ENCODE measurements around the gene AARS2.

Gene AARS2

GRCh38 chr6:44312901-44313788, at the start of gene AARS2:
Gene AARS2, minus strand, starts transcription at chr6:44313347. Its CDS starts 24 bp downstream, at chr6:44313323.
- peak; percentile 90 for DNase-seq
- ATAC-seq (ENCODE audit: insufficient read depth, low read depth) = peak; percentile 94
- H3K9me3 ChIP-seq (ENCODE audit: insufficient read depth, low read length, severe bottlenecking) = no peaks in the 10 kb centered on the region
- H3K36me3 ChIP-seq (ENCODE audit: insufficient read depth, low read length) = peaks cover 36% of the 10 kb centered on the region
- H3K9ac ChIP-seq (ENCODE audit: low read depth, low read length) = peak within 1 kb of the TSS; percentile 83
- TF ChIP-seq CTCF (IDR thresholded peaks at IDR 0.05; ENCODE audit: borderline replicate concordance, extremely low read depth, low read length, poor library complexity, severe bottlenecking) = peak; percentile 99
- TF ChIP-seq EZH2 (IDR thresholded peaks at IDR 0.05; ENCODE audit: borderline replicate concordance, low read depth, low read length, severe bottlenecking) = no peak
- H3K79me2 ChIP-seq (ENCODE audit: insufficient read depth, low read length) = peaks cover 20% of the 10 kb centered on the region
- no peaks in the 10 kb centered on the region for H4K20me1 ChIP-seq (ENCODE audit: insufficient read depth, low read length)
- peak within 1 kb of the TSS; percentile 67 to 80 for H3K4me3 ChIP-seq (ENCODE audit: low read depth in 1 of 2, low read length in 2 of 2)
- H3K4me2 ChIP-seq (ENCODE audit: insufficient read depth, low read length) = peak within 1 kb of the TSS; percentile 87
- H3K27me3 ChIP-seq (ENCODE audit: insufficient read depth, low read length, poor library complexity) = no peaks in the 10 kb centered on the region
- peaks cover 27% of the 10 kb centered on the region for H3K4me1 ChIP-seq (ENCODE audit: insufficient read depth, low read length)
- peak within 1 kb of the TSS; percentile 91 for H2AFZ ChIP-seq (ENCODE audit: low read depth, low read length)
- H3K27ac ChIP-seq (ENCODE audit: low read length) = peak within 1 kb of the TSS; percentile 82

GRCh38 chr6:44361947-44362346, 48.8 kb upstream of the AARS2 start:
- TF ChIP-seq CTCF (IDR thresholded peaks at IDR 0.05; ENCODE audit: borderline replicate concordance, extremely low read depth, low read length, poor library complexity, severe bottlenecking) (no peak), EZH2 (IDR thresholded peaks at IDR 0.05; ENCODE audit: borderline replicate concordance, low read depth, low read length, severe bottlenecking) (no peak)
- H4K20me1 ChIP-seq (ENCODE audit: insufficient read depth, low read length) = no peaks in the 10 kb centered on the region
- H3K9me3 ChIP-seq (ENCODE audit: insufficient read depth, low read length, severe bottlenecking) = no peaks in the 10 kb centered on the region
- ATAC-seq (ENCODE audit: insufficient read depth, low read depth) = no peak
- H3K9ac ChIP-seq (ENCODE audit: low read depth, low read length) = no peak overlapping the region
- H2AFZ ChIP-seq (ENCODE audit: low read depth, low read length) = no peak overlapping the region
- no peaks in the 10 kb centered on the region for H3K36me3 ChIP-seq (ENCODE audit: insufficient read depth, low read length)
- H3K4me2 ChIP-seq (ENCODE audit: insufficient read depth, low read length) = no peak overlapping the region
- no peaks in the 10 kb centered on the region for H3K4me1 ChIP-seq (ENCODE audit: insufficient read depth, low read length)
- H3K79me2 ChIP-seq (ENCODE audit: insufficient read depth, low read length) = no peaks in the 10 kb centered on the region
- H3K27ac ChIP-seq (ENCODE audit: low read length) = no peak overlapping the region
- no peak for DNase-seq
- H3K27me3 ChIP-seq (ENCODE audit: insufficient read depth, low read length, poor library complexity) = peaks cover 4% of the 10 kb centered on the region
- no peak overlapping the region for H3K4me3 ChIP-seq (ENCODE audit: low read depth in 1 of 2, low read length in 2 of 2)

DNA sequence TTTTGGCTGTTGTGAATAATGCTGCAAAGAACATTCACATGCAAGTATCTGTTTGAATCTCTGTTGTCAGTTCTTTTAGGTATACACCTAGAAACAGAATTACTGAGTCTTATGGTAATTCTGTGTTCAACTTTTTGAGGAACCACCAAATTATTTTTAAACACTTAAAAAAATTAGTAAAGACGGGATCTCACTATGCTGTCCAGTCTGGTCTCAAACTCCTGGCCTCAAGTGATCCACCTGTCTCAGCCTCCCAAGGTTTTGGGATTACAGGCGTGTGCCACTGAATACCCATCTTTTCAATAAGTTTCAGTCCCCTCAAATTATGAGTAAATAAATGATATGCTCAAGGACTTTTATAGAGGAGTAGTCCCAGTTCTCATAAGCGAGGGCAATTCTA, 46.8 kb upstream of the AARS2 start:
- Histone ChIP-seq H3K27ac (ENCODE audit: low read length) (no peak overlapping the region), H3K9me3 (ENCODE audit: insufficient read depth, low read length, severe bottlenecking) (no peaks in the 10 kb centered on the region), H3K4me1 (ENCODE audit: insufficient read depth, low read length) (no peaks in the 10 kb centered on the region), H4K20me1 (ENCODE audit: insufficient read depth, low read length) (no peaks in the 10 kb centered on the region), H2AFZ (ENCODE audit: low read depth, low read length) (no peak overlapping the region), H3K4me2 (ENCODE audit: insufficient read depth, low read length) (no peak overlapping the region), H3K36me3 (ENCODE audit: insufficient read depth, low read length) (no peaks in the 10 kb centered on the region), H3K4me3 (ENCODE audit: low read depth in 1 of 2, low read length in 2 of 2) (no peak overlapping the region), H3K79me2 (ENCODE audit: insufficient read depth, low read length) (no peaks in the 10 kb centered on the region), H3K27me3 (ENCODE audit: insufficient read depth, low read length, poor library complexity) (peaks cover 9% of the 10 kb centered on the region), H3K9ac (ENCODE audit: low read depth, low read length) (no peak overlapping the region)
- ATAC-seq (ENCODE audit: insufficient read depth, low read depth) = no peak
- DNase-seq = no peak
- TF ChIP-seq CTCF (IDR thresholded peaks at IDR 0.05; ENCODE audit: borderline replicate concordance, extremely low read depth, low read length, poor library complexity, severe bottlenecking) (no peak), EZH2 (IDR thresholded peaks at IDR 0.05; ENCODE audit: borderline replicate concordance, low read depth, low read length, severe bottlenecking) (no peak)
